MCF 10A (cell line): ENCODE data around the gene MAD2L1. TPM values are rescaled to one million over a fixed set of nuclear protein-coding genes. Genes with fewer than 3 reads are reported as not detected.
"Not testable (repeated sequence)": the region's sequence is repeated elsewhere in the genome, so short reads cannot be mapped to it uniquely, and the experiment has no call there.

Experiments used
- BruUV-seq: library from RNA; stranded (reverse); fragments of 400-500 nt; replicated peaks from 2 replicates; lab custom pipeline; 2021; lab: Mats Ljungman, UMichigan
- CTCF ChIA-PET: fragments of 300-600 bp; sonication (Branson Sonifier 250); formaldehyde crosslinking; extraction: SDS; loops from one replicate; lab custom pipeline; 2021; ENCODE audit warnings: antibody characterized with exemption, inconsistent platforms; lab: Yijun Ruan, JAX
- POLR2A ChIA-PET: fragments of 300-600, 350-650 bp; sonication (Branson Sonifier 250); formaldehyde crosslinking; extraction: SDS; loops from one replicate; lab custom pipeline; 2020; ENCODE audit warnings: antibody characterized with exemption, inconsistent platforms; lab: Yijun Ruan, JAX
- DNase-seq: peaks from one replicate; pipeline ENCODE4 v3.0.0-alpha.2; 2018; ENCODE audit not compliant: unreplicated experiment
- H3K27ac Mint-ChIP-seq: one replicate; pipeline ENCODE4 v1.8.0; 2022; ENCODE audit warnings: mild to moderate bottlenecking, low read depth, mixed read lengths; ENCODE audit not compliant: unreplicated experiment
- H3K27me3 Mint-ChIP-seq: one replicate; pipeline ENCODE4 v1.8.0; 2022; ENCODE audit warnings: mixed read lengths; ENCODE audit not compliant: insufficient read depth, unreplicated experiment
- H3K36me3 Mint-ChIP-seq: one replicate; pipeline ENCODE4 v1.8.0; 2022; ENCODE audit warnings: mild to moderate bottlenecking, moderate library complexity, mixed read lengths; ENCODE audit not compliant: insufficient read depth, unreplicated experiment
- H3K4me1 Mint-ChIP-seq: one replicate; pipeline ENCODE4 v1.8.0; 2022; ENCODE audit warnings: mixed read lengths; ENCODE audit not compliant: insufficient read depth, unreplicated experiment
- H3K4me3 Mint-ChIP-seq: one replicate; pipeline ENCODE4 v1.8.0; 2022; ENCODE audit warnings: mild to moderate bottlenecking, moderate library complexity, mixed read lengths; ENCODE audit not compliant: unreplicated experiment
- H3K9me3 Mint-ChIP-seq: one replicate; pipeline ENCODE4 v1.8.0; 2022; ENCODE audit warnings: mixed read lengths; ENCODE audit not compliant: unreplicated experiment
- intact Hi-C: fragments of 100-400 bp; cut with micrococcal nuclease; formaldehyde crosslinking; loops from 2 replicates; pipeline ENCODE4 v1.14.1; 2022
- total RNA-seq: library from RNA; stranded (reverse); gene quantifications from 2 replicates; pipeline ENCODE4 v1.2.3, GENCODE V29; 2022
- TF ChIP-seq, protein P1 (sequence below): fragments of 200-600 bp; IDR thresholded peaks from one replicate; pipeline ENCODE4 v1.8.0; 2022; ENCODE audit warnings: antibody characterized with exemption, mild to moderate bottlenecking; ENCODE audit not compliant: unreplicated experiment

Gene MAD2L1
- total RNA-seq, 1 experiment from 2014 or later = 26.8 TPM

DNA sequence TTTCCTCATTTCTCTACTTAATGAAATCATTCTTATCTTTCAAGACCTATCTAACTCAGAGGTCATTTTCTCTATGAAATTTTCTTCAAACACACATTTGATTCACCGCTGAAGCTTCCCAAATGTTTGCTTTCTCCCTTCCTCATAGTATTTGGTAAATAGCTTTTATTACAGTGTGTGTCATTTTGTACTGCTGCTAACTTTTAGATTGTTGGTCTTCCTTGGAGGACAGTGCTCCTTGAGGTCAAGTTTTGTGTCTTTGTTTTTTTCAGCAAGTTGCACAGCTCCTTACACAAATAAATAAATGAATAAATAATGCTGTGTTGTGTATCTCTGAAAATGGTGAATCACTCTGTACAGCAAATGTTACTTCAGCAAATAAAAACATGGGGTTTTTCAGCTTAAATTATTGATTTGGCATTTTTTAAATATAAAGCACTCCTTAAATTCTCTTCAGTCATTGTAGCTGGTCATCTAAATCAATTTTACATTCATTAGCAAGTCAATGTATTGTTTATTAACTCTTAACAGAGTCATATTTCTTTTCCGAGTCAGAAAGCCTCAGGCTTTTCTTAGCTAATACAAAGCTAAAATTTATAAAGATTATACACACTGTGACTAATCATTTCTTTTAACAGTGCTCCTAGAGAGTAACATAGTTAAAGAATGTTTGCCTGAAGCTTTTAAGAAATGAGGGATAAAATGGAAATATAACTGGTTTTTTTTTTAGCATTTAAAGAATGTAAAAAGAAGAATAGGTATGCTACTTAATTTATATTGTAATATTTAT is 30.1 kb upstream of the MAD2L1 start:
- no peak for DNase-seq
- TF ChIP-seq, protein P1, sequence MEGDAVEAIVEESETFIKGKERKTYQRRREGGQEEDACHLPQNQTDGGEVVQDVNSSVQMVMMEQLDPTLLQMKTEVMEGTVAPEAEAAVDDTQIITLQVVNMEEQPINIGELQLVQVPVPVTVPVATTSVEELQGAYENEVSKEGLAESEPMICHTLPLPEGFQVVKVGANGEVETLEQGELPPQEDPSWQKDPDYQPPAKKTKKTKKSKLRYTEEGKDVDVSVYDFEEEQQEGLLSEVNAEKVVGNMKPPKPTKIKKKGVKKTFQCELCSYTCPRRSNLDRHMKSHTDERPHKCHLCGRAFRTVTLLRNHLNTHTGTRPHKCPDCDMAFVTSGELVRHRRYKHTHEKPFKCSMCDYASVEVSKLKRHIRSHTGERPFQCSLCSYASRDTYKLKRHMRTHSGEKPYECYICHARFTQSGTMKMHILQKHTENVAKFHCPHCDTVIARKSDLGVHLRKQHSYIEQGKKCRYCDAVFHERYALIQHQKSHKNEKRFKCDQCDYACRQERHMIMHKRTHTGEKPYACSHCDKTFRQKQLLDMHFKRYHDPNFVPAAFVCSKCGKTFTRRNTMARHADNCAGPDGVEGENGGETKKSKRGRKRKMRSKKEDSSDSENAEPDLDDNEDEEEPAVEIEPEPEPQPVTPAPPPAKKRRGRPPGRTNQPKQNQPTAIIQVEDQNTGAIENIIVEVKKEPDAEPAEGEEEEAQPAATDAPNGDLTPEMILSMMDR = no peak
- H3K27me3 Mint-ChIP-seq = no peaks in the 10 kb centered on the region
- H3K27ac Mint-ChIP-seq = no peak overlapping the region
- ChIA-PET POLR2A (interaction anchor here (0.7 kb wide), 1 partner anchor 10 kb away, joined by 3 read pairs; no protein-coding TSS in a partner anchor), CTCF (interaction anchor here (0.5 to 1.6 kb wide), 4 partner anchors 59 to 1638 kb away, joined by 3 read pairs; no protein-coding TSS in a partner anchor)
- intact Hi-C loops = no loop called here
- H3K4me1 Mint-ChIP-seq = no peaks in the 10 kb centered on the region
- no peaks in the 10 kb centered on the region for H3K36me3 Mint-ChIP-seq
- no peak overlapping the region for H3K4me3 Mint-ChIP-seq
- H3K9me3 Mint-ChIP-seq = no peaks in the 10 kb centered on the region
- BruUV-seq = no TSS peak

DNA sequence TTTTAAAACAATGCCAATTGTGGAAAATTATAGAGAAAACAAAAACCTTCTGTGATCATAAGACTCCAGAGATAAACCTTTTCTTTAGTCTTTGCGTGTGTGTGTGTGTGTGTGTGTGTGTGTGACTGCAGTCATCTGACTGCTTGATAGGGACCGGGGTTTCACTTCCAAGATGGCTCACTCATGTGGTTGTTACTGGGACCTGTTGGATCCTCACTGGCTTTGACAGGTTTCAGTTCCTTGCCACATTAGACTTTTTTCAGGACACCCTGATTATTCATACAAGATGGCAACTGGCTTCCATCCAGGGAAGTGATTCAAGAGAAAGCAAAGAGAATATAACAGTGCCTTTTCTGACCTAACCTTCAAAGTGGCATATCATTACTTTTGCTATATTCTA is 21.9 kb upstream of the MAD2L1 start:
- BruUV-seq = no TSS peak
- intact Hi-C loops = no loop called here
- POLR2A ChIA-PET = no interaction called here
- no peaks in the 10 kb centered on the region for H3K4me1 Mint-ChIP-seq
- no peaks in the 10 kb centered on the region for H3K27me3 Mint-ChIP-seq
- H3K36me3 Mint-ChIP-seq = no peaks in the 10 kb centered on the region
- TF ChIP-seq, protein P1 = no peak
- H3K4me3 Mint-ChIP-seq = no peak overlapping the region
- H3K9me3 Mint-ChIP-seq = peaks cover 16% of the 10 kb centered on the region
- DNase-seq = no peak
- no peak overlapping the region for H3K27ac Mint-ChIP-seq
- CTCF ChIA-PET = interaction anchor here (0.7 kb wide), 1 partner anchor 1144 kb away, joined by 3 read pairs; no protein-coding TSS in a partner anchor

DNA sequence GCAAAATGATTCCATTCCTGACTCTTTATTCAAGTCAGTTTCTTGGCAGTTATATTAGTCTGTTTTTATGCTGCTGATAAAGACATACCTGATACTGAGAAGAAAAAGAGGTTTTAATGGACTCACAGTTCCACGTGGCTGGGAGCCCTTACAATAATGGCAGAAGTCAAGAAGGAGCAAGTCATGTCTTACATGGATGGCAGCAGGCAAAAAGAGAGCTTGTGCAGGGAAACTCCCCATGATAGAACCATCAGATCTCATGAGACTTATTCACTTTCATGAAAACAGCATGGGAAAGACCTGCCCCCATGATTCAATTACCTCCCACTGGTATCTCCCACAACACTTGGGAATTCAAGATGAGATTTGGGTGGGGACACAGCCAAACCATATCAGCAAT is 21.4 kb upstream of the MAD2L1 start:
- DNase-seq, H3K4me3 Mint-ChIP-seq: not testable (repeated sequence)

DNA sequence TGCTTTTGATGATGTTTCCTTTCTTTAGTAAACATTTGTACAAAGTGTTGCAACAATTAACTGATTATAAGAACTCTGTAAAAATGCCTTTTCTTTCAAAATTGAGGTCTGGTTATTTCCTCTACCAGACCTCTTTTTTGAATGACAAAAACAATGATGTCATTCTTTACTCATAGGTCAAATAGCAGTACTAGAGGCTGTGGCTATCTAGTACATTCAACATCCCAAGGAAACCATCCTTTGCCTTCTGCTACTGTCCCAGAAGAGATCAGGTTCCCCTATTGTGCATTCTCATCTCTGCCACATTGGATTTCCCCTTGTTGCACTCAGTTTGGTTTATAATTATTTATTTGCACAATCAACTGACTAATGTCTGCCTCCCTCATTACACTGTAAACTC is 19.1 kb upstream of the MAD2L1 start:
- POLR2A ChIA-PET = no interaction called here
- intact Hi-C loops = no loop called here
- BruUV-seq = no TSS peak
- Mint-ChIP-seq H3K36me3 (no peaks in the 10 kb centered on the region), H3K27ac (no peak overlapping the region), H3K4me3 (no peak overlapping the region), H3K27me3 (no peaks in the 10 kb centered on the region), H3K9me3 (peaks cover 16% of the 10 kb centered on the region), H3K4me1 (no peaks in the 10 kb centered on the region)
- TF ChIP-seq, protein P1 = no peak
- CTCF ChIA-PET = no interaction called here
- DNase-seq = no peak

More for the DNA sequence above, 21.4 kb upstream of the MAD2L1 start:
- H3K4me1 Mint-ChIP-seq, intact Hi-C loops, H3K27ac Mint-ChIP-seq, BruUV-seq, H3K36me3 Mint-ChIP-seq, H3K27me3 Mint-ChIP-seq: not testable (repeated sequence)
- CTCF ChIA-PET = interaction anchor here (0.7 kb wide), 1 partner anchor 1144 kb away, joined by 3 read pairs; no protein-coding TSS in a partner anchor
- POLR2A ChIA-PET = interaction anchor here (0.7 kb wide), 1 partner anchor 8 kb away, joined by 3 read pairs; no protein-coding TSS in a partner anchor
- peaks cover 16% of the 10 kb centered on the region for H3K9me3 Mint-ChIP-seq
